ENCODE results near the gene ERVW-1.
"Not testable (repeated sequence)": the region's sequence is repeated elsewhere in the genome, so short reads cannot be mapped to it uniquely, and the experiment has no call there.

The ERVW-1 gene

DNA sequence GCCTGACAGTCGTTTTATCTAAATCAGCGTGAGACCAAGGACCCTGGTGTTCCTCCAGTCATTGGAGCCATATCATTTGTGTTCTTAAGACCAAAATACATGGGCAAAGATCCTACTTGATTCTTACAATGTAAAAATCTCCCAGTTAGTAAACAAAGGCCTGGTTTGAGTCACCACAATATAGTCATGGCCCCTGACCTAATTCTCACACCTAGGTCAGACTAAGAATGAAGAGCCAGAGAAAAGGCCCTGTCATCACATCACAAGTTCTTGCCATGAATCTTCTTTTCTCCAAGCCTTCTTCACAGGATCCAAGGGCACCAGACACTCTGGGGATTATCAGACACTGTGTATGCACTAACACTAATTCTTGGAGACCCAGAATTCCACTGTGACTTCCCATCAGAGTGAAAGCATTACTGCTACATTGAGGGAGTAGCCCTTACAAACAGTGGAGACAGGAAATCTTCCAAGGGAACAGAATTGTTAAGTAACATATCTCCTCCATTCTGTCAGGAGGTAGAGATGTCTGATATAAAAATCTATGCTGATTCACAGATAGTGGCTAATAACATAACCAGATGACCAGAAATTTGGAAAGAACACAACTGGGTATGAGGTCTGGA lies 7.6 kb upstream of the ERVW-1 start:
- DNase-seq (ENCODE audit: low read depth, low spot score) = no peak
- TF ChIP-seq, protein P1, sequence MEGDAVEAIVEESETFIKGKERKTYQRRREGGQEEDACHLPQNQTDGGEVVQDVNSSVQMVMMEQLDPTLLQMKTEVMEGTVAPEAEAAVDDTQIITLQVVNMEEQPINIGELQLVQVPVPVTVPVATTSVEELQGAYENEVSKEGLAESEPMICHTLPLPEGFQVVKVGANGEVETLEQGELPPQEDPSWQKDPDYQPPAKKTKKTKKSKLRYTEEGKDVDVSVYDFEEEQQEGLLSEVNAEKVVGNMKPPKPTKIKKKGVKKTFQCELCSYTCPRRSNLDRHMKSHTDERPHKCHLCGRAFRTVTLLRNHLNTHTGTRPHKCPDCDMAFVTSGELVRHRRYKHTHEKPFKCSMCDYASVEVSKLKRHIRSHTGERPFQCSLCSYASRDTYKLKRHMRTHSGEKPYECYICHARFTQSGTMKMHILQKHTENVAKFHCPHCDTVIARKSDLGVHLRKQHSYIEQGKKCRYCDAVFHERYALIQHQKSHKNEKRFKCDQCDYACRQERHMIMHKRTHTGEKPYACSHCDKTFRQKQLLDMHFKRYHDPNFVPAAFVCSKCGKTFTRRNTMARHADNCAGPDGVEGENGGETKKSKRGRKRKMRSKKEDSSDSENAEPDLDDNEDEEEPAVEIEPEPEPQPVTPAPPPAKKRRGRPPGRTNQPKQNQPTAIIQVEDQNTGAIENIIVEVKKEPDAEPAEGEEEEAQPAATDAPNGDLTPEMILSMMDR (IDR thresholded peaks at IDR 0.05; ENCODE audit: low read depth, low read length) = no peak
- no peak overlapping the region for H3K4me3 ChIP-seq (ENCODE audit: low read depth, low read length)
- in situ Hi-C loops (cut with HindIII; ENCODE audit: low sequenced_read_pairs) = no loop called here

DNA sequence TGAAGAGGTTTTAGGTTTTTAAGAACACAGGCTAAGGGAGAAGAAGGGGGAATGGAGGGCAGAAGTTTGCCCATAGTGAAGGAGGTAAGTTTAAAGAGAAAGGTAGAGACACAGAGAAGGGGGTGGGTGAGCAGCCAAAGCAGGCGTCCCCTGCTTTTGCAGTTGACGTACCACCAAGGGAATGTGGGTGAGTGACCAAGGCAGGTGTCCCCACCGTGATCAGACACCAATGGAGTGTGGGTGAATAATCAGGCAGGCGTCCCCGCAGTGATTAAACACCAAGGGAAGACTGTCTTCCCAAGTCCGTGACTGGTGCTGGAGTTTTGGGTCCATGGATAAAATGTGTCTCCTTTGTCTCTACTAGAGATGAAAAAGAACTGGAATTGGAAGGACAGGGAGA lies 6.5 kb upstream of the ERVW-1 start:
- H3K4me3 ChIP-seq (ENCODE audit: low read depth, low read length); DNase-seq (ENCODE audit: low read depth, low spot score); in situ Hi-C loops (cut with HindIII; ENCODE audit: low sequenced_read_pairs): not testable (repeated sequence)

DNA sequence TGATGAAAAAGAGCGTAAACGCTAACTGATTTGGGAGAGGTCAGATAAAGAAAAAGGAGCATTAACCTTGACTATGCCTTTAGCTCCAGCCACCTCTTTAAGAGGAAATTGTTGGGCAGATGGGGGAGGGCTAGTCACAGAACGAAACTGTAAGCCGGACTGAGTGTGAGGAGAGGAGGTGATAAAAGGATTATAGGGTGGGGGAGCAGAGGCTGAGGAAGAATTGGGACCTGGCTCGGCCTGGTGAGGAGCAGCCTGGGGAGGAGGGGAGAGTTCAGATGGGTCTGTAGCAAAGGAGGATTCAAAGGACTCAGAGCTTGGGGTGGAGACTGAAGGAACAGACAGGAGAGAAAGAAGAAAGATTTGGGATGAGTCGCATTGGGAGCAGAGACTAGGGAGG lies 5.9 kb upstream of the ERVW-1 start:
- in situ Hi-C loops (cut with HindIII; ENCODE audit: low sequenced_read_pairs); DNase-seq (ENCODE audit: low read depth, low spot score); H3K4me3 ChIP-seq (ENCODE audit: low read depth, low read length): not testable (repeated sequence)

DNA sequence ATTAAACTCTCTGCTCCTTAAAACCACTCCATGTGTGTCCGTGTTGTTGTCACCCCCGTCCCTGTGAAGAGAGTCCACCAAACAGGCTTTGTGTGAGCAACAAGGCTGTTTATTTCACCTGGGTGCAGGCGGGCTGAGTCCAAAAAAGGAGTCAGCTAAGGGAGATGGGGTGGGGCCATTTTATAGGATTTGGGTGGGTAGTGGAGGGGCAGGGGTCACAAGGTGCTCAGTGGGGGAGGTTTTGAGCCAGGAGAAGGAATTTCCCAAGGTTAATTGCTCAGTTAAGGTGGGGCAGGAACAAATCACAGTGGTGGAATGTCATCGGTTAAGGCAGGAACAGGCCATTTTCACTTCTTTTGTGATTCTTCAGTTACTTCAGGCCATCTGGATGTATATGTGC lies 1.4 kb upstream of the ERVW-1 start:
- H3K4me3 ChIP-seq (ENCODE audit: low read depth, low read length); DNase-seq (ENCODE audit: low read depth, low spot score); in situ Hi-C loops (cut with HindIII; ENCODE audit: low sequenced_read_pairs): not testable (repeated sequence)

DNA sequence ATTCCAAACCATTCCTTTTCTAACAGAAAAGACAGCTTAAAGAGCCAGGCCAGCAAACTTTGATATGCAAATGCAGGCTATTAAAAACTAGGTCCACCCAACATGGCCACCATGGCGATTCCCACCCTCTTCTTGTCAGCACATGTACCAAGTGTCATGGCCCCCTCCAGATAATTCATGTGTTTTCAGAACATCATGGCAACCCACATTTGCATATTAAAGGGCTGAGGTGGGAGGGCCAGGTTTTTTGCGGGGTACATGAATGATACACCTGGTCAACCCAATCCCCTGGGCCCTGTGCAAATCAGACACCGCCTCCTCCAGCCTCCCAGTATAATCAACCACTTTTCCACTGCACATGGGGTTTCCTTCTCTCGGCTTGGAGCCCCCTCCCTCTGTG lies 965 bp upstream of the ERVW-1 start:
- in situ Hi-C loops (cut with HindIII; ENCODE audit: low sequenced_read_pairs) = no loop called here
- TF ChIP-seq, protein P1 (IDR thresholded peaks at IDR 0.05; ENCODE audit: low read depth, low read length) = no peak
- no peak for DNase-seq (ENCODE audit: low read depth, low spot score)
- H3K4me3 ChIP-seq (ENCODE audit: low read depth, low read length) = no peak overlapping the region

DNA sequence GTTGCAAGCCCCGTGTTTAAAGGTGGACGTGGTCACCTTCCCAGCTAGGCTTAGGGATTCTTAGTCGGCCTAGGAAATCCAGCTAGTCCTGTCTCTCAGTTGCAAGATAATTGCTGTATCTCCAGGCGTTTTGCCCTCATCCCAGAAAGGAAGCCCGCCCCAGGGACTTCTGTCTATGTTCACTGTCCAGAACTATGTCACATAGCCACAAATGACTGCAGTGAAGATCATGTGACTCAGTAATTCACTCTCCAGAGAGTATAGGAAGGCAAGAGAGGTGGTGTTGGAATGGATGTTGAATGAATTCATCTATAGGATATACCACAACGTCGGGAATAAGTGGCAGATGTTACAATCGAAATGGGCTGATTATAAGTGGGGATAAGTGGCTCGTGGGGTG lies 349 bp upstream of the ERVW-1 start:
- TF ChIP-seq, protein P1 (IDR thresholded peaks at IDR 0.05; ENCODE audit: low read depth, low read length) = no peak
- no peak overlapping the region for H3K4me3 ChIP-seq (ENCODE audit: low read depth, low read length)
- DNase-seq (ENCODE audit: low read depth, low spot score) = no peak
- in situ Hi-C loops (cut with HindIII; ENCODE audit: low sequenced_read_pairs) = no loop called here

DNA sequence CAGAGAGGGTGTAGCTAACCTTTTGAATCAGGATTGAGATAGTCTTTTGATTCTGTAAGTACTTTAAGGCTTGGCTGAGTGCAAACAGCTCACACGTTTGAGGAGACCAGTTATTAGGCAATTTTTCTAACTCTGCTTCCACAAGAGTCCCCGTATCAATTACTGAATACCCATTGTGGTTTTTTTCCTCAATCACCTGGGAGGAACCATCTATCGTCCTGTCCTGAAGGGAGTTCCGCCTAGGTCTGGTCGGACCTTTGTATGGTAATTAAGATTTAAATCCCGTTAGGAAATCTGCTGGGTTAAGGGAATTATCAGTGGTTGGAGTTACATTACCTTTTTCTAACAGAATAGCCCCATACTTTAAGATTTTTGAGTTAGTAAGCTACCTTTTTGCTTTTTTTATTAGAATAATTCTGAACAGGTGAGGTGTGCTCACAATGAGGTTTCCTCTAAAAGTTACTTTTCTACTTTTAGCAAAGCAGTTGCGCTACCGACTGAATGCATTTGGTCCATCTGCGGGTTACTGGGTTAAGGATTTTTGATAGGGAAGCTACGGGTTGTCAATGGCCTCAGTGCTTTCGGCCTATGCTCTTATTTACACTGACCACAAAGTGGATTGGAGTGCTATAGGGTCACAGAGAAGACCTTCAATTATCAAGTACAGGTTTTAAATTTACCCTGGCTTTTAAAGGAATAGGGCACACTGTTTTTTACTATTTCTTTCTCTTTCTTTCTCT lies 1.7 kb downstream of the ERVW-1 start:
- in situ Hi-C loops (cut with HindIII; ENCODE audit: low sequenced_read_pairs); H3K4me3 ChIP-seq (ENCODE audit: low read depth, low read length); DNase-seq (ENCODE audit: low read depth, low spot score): not testable (repeated sequence)

DNA sequence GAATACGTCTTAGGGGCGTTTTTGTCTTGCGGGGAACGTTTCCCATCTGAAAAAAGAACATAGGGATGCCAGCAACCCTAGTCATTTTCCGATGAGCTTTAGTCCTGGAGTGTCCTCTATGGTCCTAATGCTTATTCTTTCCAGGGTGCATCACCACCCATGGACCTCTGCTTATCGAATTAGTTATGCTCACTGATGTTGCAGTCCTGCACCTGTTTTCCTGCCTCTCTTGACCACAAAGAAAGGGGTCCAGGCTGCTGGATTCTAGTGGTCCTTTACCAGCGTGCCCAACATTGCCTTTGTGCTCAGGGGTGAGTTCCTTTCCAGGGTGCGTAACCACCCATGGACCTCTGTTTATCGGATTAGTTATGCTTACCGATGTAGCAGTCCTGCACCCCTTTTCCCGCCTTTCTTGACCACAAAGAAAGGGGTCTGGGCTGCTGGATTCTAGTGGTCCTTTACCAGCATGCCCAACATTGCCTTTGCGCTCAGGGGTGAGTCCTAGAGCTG lies 2.4 kb downstream of the ERVW-1 start:
- H3K4me3 ChIP-seq (ENCODE audit: low read depth, low read length); in situ Hi-C loops (cut with HindIII; ENCODE audit: low sequenced_read_pairs); DNase-seq (ENCODE audit: low read depth, low spot score): not testable (repeated sequence)

DNA sequence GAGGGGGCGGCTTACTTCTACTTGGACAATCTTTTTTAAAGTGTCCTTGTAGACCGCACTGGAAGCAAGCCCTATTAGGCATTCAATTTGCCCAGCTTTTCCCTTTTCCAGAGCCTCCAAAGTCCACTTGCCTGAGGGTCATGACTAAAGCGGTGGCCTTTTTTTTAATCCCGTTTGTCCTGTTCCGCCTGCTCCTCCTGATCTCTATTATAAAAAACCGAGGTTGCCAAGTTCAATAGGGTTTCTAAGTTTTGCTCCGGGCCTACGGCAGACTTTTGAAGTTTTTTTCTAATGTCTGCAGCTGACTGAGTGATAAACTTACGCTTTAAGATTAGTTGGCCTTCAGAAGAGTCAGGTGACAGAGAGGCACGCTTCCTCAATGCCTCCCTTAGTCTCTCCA lies 3.8 kb downstream of the ERVW-1 start:
- H3K4me3 ChIP-seq (ENCODE audit: low read depth, low read length); DNase-seq (ENCODE audit: low read depth, low spot score); in situ Hi-C loops (cut with HindIII; ENCODE audit: low sequenced_read_pairs): not testable (repeated sequence)

DNA sequence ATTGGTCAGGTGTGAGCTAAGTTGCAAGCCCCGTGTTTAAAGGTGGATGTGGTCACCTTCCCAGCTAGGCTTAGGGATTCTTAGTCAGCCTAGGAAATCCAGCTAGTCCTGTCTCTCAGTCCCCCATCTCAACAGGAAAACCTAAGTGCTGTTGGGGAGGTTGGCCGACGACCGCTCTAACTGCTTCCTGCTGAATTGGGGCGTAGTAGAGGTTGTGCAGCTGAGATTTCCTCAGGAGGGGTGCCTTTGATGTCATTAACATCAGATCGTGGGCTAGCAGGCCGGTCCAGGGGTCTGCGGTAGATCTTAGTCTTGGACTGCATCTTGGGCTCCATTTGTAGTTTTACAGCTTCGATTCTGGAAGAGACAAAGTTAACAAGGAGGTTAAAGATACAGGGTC lies 9.2 kb downstream of the ERVW-1 start:
- DNase-seq (ENCODE audit: low read depth, low spot score); H3K4me3 ChIP-seq (ENCODE audit: low read depth, low read length); in situ Hi-C loops (cut with HindIII; ENCODE audit: low sequenced_read_pairs): not testable (repeated sequence)

Measured in astrocyte of the spinal cord (primary cell).